BJ (cell line): ENCODE data around the gene SARM1. TPM values are rescaled to one million over a fixed set of nuclear protein-coding genes. Genes with fewer than 3 reads are reported as not detected.

ENCODE experiments used
- CTCF ChIA-PET: fragments of 350-600 bp; formaldehyde crosslinking; extraction: SDS; loops from one replicate; lab custom pipeline; 2021; ENCODE audit warnings: antibody characterized with exemption, inconsistent platforms; lab: Yijun Ruan, JAX
- POLR2A ChIA-PET: fragments of 300-600 bp; sonication (Branson Sonifier 250); formaldehyde crosslinking; extraction: SDS; loops from one replicate; lab custom pipeline; 2021; ENCODE audit warnings: antibody characterized with exemption; lab: Charles Lee
- DNase-seq: peaks from one replicate; pipeline ENCODE4 v3.0.0-alpha.2; 2011; ENCODE audit warnings: low read depth
- H3K27me3 ChIP-seq: 2 replicates; pipeline ENCODE4 v1.6.0; 2011; ENCODE audit warnings: low read length; ENCODE audit not compliant: control insufficient read depth, insufficient read depth
- H3K36me3 ChIP-seq: 2 replicates; pipeline ENCODE4 v1.5.1; 2011; ENCODE audit warnings: low read length; ENCODE audit not compliant: control insufficient read depth, insufficient read depth
- H3K4me3 ChIP-seq: 2 replicates; pipeline ENCODE4 v1.5.1; 2011; ENCODE audit warnings: low read depth, mild to moderate bottlenecking, control low read depth, low read length
- CTCF ChIP-seq: IDR thresholded peaks from 2 replicates; pipeline ENCODE4 v1.5.1; 2011; ENCODE audit warnings: low read depth, mild to moderate bottlenecking, control low read depth, inconsistent platforms, low read length, moderate library complexity; ENCODE audit not compliant: insufficient read depth
- polyA plus RNA-seq: library from polyadenylated mRNA; depleted of rRNA; stranded (reverse); fragments of >200 nt; gene quantifications from 2 replicates; pipeline ENCODE4 v1.2.3, GENCODE V29; 2011

SARM1 gene
- polyA plus RNA-seq, 1 experiment: 13.4 TPM

DNA sequence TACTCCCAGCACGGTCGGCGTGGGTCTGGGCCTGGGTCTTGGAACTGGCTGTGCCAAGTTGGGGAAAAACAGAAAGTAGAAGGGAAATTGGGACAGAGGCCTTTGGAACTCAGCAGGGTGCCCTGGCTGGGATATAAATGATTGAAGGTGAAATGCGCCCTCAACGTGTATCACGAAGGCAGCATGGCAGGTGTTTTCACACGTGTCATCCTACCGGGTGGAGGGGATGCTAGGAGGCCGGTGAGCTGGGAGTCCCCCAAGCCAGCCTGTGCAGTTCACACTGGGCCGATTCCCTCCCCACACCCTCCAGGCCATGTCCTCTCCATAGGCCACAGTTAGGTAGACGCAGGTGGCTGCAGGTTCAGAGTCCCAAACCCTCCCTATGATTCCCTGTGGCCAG, 30.0 kb upstream of the SARM1 start:
- TF ChIP-seq CTCF: no peak
- ChIA-PET CTCF (interaction anchor here (0.9 kb wide), 1 partner anchor 449 kb away, joined by 3 read pairs; no protein-coding TSS in a partner anchor), POLR2A (no interaction called here)
- Histone ChIP-seq H3K27me3 (no peaks in the 10 kb centered on the region), H3K36me3 (peaks cover 48% of the 10 kb centered on the region), H3K4me3 (no peak overlapping the region)
- DNase-seq: no peak

DNA sequence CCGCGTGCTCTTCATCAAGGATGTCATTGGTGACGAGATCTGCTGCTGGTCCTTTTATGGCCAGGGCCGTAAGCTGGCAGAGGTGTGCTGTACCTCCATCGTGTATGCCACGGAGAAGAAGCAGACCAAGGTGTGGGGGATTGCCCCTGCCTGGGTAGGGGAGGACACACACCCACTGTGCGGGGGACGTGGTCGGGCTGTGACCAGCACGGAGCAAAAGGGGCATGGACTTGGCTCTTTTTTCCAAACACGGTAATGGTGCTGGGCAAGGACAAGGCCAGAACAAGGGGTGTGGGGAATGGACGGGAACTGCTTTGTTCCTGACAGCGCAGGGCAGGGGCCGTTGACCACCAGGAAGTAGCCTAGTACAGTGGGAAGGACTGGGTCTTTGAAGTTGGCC, 29.2 kb upstream of the SARM1 start:
- Histone ChIP-seq H3K27me3 (no peaks in the 10 kb centered on the region), H3K36me3 (peaks cover 48% of the 10 kb centered on the region), H3K4me3 (no peak overlapping the region)
- ChIA-PET POLR2A (no interaction called here), CTCF (no interaction called here)
- no peak for DNase-seq
- no peak for TF ChIP-seq CTCF

DNA sequence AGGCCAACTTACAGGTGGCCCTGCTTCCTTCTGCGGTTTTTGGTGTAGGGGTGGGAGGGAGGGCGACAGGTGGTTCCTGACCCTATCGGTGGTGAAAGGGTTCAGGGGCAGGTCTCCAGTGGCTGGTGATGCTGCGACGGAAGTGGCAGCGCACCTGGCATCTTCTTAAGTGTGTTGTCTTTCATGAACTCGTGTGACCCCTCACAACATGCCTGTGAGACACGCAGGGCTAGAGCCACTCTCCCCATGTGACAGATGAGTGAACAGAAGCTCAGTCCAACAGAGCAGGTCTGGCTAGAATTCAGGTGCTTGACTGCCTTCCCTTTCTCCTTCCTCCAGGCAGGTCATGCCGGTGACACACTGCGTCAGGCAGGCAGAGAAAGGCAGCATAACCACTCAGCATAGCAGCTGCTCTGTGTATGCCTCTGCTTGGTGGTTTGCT, 28.0 kb upstream of the SARM1 start:
- POLR2A ChIA-PET: no interaction called here
- H3K36me3 ChIP-seq: peaks cover 52% of the 10 kb centered on the region
- DNase-seq: no peak
- CTCF ChIA-PET: interaction anchor here (0.5 to 1.1 kb wide), 2 partner anchors 92 to 1095 kb away, joined by 3 read pairs; no protein-coding TSS in a partner anchor
- no peak overlapping the region for H3K4me3 ChIP-seq
- H3K27me3 ChIP-seq: no peaks in the 10 kb centered on the region
- TF ChIP-seq CTCF: no peak

DNA sequence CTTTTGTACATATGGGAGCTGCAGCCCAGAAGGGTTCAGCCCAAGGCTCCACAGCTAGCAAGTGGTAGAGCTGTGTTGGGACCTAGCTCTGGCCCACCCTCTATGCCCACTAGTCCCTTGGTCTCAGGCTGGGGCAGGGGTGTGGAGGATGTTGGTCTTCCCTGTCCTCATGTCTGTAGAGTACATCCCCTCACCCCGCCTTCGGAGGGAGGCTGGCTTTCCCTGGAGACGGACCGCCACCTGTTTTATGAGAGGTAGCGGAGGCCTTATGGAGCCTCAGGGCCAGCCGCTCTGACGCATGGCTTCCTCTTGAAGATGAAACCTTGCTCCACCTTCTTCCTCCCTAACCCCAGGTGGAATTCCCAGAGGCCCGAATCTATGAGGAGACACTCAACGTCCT, 27.5 kb upstream of the SARM1 start:
- Histone ChIP-seq H3K36me3 (peaks cover 56% of the 10 kb centered on the region), H3K27me3 (no peaks in the 10 kb centered on the region), H3K4me3 (no peak overlapping the region)
- POLR2A ChIA-PET: no interaction called here
- no peak for DNase-seq
- no peak for TF ChIP-seq CTCF
- CTCF ChIA-PET: interaction anchor here (1.1 kb wide), 1 partner anchor 92 kb away, joined by 3 read pairs; no protein-coding TSS in a partner anchor

GRCh38 chr17:28344435-28344901, 27.0 kb upstream of the SARM1 start:
- ChIA-PET CTCF (no interaction called here), POLR2A (no interaction called here)
- Histone ChIP-seq H3K27me3 (no peaks in the 10 kb centered on the region), H3K36me3 (peaks cover 53% of the 10 kb centered on the region), H3K4me3 (no peak overlapping the region)
- TF ChIP-seq CTCF: no peak
- DNase-seq: no peak
